SK-N-SH (cell line): ENCODE data around the gene USP48. TPM values are rescaled to one million over a fixed set of nuclear protein-coding genes. Genes with fewer than 3 reads are reported as not detected.

Experiments
- CTCF ChIA-PET: fragments of 300-600, 350-600 bp; formaldehyde crosslinking; extraction: SDS; loops from one replicate; lab custom pipeline; 2021; lab: Yijun Ruan, JAX
- POLR2A ChIA-PET: fragments of 350-600 bp; sonication (Branson Sonifier 250); formaldehyde crosslinking; extraction: SDS; loops from one replicate; lab custom pipeline; 2020; ENCODE audit warnings: antibody characterized with exemption, inconsistent platforms; lab: Yijun Ruan, JAX
- DNase-seq: peaks from one replicate; pipeline ENCODE4 v3.0.0; 2012
- H2AFZ ChIP-seq: fragments of 200-600 bp; sonication (generic); 2 replicates; pipeline ENCODE4 v1.8.1; 2016; ENCODE audit warnings: antibody characterized with exemption, mild to moderate bottlenecking, low read depth
- H3F3A ChIP-seq: fragments of 200-600 bp; sonication (generic); replicated peaks from 2 replicates; pipeline ENCODE3; 2016; ENCODE audit warnings: antibody characterized with exemption, mild to moderate bottlenecking; ENCODE audit not compliant: insufficient read depth
- H3K27ac ChIP-seq, 2 experiments: fragments of 200-500 bp in 1 of 2; fragments of 200-600 bp in 1 of 2; sonication (Bioruptor generic) in 1 of 2; sonication (generic), shearing (Covaris generic) in 1 of 2; 2 replicates each; pipeline versions ENCODE4 v1.5.1 to v1.6.1; 2014 to 2016; ENCODE audit warnings: low read depth in 2 of 2, inconsistent platforms in 1 of 2, low read length in 1 of 2, mild to moderate bottlenecking in 1 of 2, mixed read lengths in 1 of 2
- H3K27me3 ChIP-seq: fragments of 200-600 bp; sonication (generic), shearing (Covaris generic); 2 replicates; pipeline ENCODE4 v1.6.1; 2016; ENCODE audit warnings: mixed run types; ENCODE audit not compliant: insufficient read depth
- H3K36me3 ChIP-seq, 2 experiments: fragments of 200-500 bp in 1 of 2; fragments of 200-600 bp in 1 of 2; sonication (Bioruptor generic) in 1 of 2; sonication (generic) in 1 of 2; replicated peaks in 1 of 2; 2 replicates each; pipeline versions ENCODE3 to v1.5.1; 2014 to 2016; ENCODE audit warnings: low read length in 1 of 2, mild to moderate bottlenecking in 1 of 2; ENCODE audit not compliant: insufficient read depth in 2 of 2, control insufficient read depth in 1 of 2
- H3K4me1 ChIP-seq, 2 experiments: fragments of 200-500 bp in 1 of 2; fragments of 200-600 bp in 1 of 2; sonication (Bioruptor generic) in 1 of 2; sonication (generic), shearing (Covaris generic) in 1 of 2; 2 replicates each; pipeline versions ENCODE4 v1.5.1 to v1.6.1; 2014 to 2016; ENCODE audit warnings: low read depth in 1 of 2, low read length in 1 of 2, mixed run types in 1 of 2; ENCODE audit not compliant: insufficient read depth in 2 of 2, control insufficient read depth in 1 of 2
- H3K4me2 ChIP-seq: fragments of 200-600 bp; sonication (generic), shearing (Covaris generic); 2 replicates; pipeline ENCODE4 v1.6.1; 2017; ENCODE audit warnings: mixed run types
- H3K4me3 ChIP-seq, 2 experiments: fragments of 200-500 bp in 1 of 2; fragments of 200-600 bp in 1 of 2; sonication (Bioruptor generic) in 1 of 2; sonication (generic), shearing (Covaris generic) in 1 of 2; 2 replicates each; pipeline versions ENCODE4 v1.5.1 to v1.8.1; 2014 to 2016; ENCODE audit warnings: low read depth in 2 of 2, inconsistent platforms in 1 of 2, low read length in 1 of 2, mild to moderate bottlenecking in 1 of 2, mixed read lengths in 1 of 2, moderate library complexity in 1 of 2
- H3K79me2 ChIP-seq: fragments of 200-600 bp; sonication (generic); 2 replicates; pipeline ENCODE4 v1.8.1; 2017; ENCODE audit warnings: mild to moderate bottlenecking; ENCODE audit not compliant: insufficient read depth
- H3K9ac ChIP-seq: fragments of 200-600 bp; sonication (generic); 2 replicates; pipeline ENCODE4 v1.6.1; 2017; ENCODE audit warnings: mixed run types
- H3K9me2 ChIP-seq: fragments of 200-600 bp; sonication (generic); 2 replicates; pipeline ENCODE4 v1.6.1; 2017; ENCODE audit warnings: mixed run types
- H3K9me3 ChIP-seq: fragments of 200-600 bp; sonication (generic); 2 replicates; pipeline ENCODE4 v1.6.1; 2017; ENCODE audit warnings: mixed run types, mild to moderate bottlenecking, moderate library complexity
- H4K20me1 ChIP-seq: fragments of 200-600 bp; sonication (generic); 2 replicates; pipeline ENCODE4 v1.6.1; 2017; ENCODE audit warnings: mild to moderate bottlenecking, mixed run types; ENCODE audit not compliant: insufficient read depth
- FOXJ3 ChIP-seq: sonication (generic); formaldehyde crosslinking; IDR thresholded peaks from 2 replicates; pipeline ENCODE4 v1.5.1; 2020; ENCODE audit warnings: mild to moderate bottlenecking, missing genetic modification reagents
- FOXM1 ChIP-seq: IDR thresholded peaks from 2 replicates; pipeline ENCODE4 v1.4.0; 2012; ENCODE audit warnings: low read depth, mild to moderate bottlenecking
- NRF1 ChIP-seq: IDR thresholded peaks from 2 replicates; pipeline ENCODE4 v1.6.1; 2012; ENCODE audit warnings: low read depth, mild to moderate bottlenecking, low read length
- POLR2AphosphoS5 ChIP-seq: IDR thresholded peaks from 2 replicates; pipeline ENCODE4 v1.6.1; 2012; ENCODE audit warnings: low read depth, low read length
- SMC3 ChIP-seq: IDR thresholded peaks from 2 replicates; pipeline ENCODE4 v1.6.1; 2012; ENCODE audit warnings: low read depth, low read length, improper control_type of control experiment
- WGBS: methylation state at CpG from one replicate; pipeline ENCODE4 v1.1.6; 2017; ENCODE audit warnings: low lambda C conversion rate; 5-methylcytosine and 5-hydroxymethylcytosine counted together
- polyA plus RNA-seq, 3 experiments: library from polyadenylated mRNA; depleted of rRNA; stranded (reverse); fragments of >200 nt; gene quantifications; 2 replicates each; pipeline ENCODE4 v1.2.3, GENCODE V29; 2012
- TF ChIP-seq, protein P1 (sequence below): fragments of 150-350 bp; IDR thresholded peaks from 2 replicates; pipeline ENCODE4 v1.6.1; 2017; ENCODE audit warnings: antibody characterized with exemption, low read length, low read depth, borderline replicate concordance
- TF ChIP-seq, protein P2 (sequence below): IDR thresholded peaks from 2 replicates; pipeline ENCODE4 v1.6.1; 2012; ENCODE audit warnings: mild to moderate bottlenecking, low read depth, low read length, moderate library complexity

The USP48 gene
- polyA plus RNA-seq, 1 of the 3 experiments (the other 2 are of a cell fraction) = 13.6 TPM

DNA sequence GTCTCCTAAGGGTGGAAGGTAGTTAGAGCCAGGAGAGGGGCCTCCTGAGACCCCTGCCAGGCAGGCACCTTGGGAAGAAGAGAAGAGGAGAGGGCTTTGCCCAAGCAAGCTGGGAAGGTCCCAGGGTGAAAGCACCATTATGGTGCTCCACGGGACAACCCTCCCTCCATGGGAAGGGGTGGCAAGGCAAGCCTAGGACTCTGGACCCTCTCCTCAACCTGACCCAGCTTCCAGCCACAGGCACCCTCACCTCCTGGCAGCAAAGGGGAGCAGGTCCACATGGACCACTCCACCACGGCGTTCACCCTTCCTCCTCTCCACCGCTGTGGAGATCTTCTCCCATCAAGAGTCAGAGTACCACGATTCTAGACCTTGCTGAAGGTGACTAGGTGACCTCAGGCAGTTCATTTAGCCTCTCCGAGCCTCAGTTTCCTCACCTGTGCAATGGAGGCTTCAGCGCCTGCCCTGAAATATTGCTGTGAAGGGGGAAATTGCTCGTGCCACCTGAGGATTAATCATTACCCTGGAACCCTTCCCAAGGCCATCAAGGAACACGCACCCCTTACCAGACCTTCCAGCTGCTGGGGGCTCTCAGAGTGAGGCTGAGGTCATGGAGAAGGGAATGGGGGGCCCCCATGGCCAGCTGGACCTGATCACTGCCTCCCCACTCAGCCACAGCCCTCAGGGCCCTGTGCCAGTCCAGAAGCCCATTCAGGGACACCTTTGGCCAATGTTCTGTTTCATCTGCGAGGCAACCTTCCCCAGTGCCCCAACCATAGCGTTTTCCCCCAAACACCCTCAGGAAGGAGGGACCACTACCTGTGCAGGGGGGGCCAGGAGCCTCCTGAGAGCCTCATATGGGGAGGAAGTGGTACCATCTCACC lies 115.4 kb downstream of the USP48 start (continued):
- TF ChIP-seq, protein P1, sequence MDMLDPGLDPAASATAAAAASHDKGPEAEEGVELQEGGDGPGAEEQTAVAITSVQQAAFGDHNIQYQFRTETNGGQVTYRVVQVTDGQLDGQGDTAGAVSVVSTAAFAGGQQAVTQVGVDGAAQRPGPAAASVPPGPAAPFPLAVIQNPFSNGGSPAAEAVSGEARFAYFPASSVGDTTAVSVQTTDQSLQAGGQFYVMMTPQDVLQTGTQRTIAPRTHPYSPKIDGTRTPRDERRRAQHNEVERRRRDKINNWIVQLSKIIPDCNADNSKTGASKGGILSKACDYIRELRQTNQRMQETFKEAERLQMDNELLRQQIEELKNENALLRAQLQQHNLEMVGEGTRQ = no peak
- no peak for TF ChIP-seq SMC3
- no peak for TF ChIP-seq POLR2AphosphoS5
- TF ChIP-seq, protein P2, sequence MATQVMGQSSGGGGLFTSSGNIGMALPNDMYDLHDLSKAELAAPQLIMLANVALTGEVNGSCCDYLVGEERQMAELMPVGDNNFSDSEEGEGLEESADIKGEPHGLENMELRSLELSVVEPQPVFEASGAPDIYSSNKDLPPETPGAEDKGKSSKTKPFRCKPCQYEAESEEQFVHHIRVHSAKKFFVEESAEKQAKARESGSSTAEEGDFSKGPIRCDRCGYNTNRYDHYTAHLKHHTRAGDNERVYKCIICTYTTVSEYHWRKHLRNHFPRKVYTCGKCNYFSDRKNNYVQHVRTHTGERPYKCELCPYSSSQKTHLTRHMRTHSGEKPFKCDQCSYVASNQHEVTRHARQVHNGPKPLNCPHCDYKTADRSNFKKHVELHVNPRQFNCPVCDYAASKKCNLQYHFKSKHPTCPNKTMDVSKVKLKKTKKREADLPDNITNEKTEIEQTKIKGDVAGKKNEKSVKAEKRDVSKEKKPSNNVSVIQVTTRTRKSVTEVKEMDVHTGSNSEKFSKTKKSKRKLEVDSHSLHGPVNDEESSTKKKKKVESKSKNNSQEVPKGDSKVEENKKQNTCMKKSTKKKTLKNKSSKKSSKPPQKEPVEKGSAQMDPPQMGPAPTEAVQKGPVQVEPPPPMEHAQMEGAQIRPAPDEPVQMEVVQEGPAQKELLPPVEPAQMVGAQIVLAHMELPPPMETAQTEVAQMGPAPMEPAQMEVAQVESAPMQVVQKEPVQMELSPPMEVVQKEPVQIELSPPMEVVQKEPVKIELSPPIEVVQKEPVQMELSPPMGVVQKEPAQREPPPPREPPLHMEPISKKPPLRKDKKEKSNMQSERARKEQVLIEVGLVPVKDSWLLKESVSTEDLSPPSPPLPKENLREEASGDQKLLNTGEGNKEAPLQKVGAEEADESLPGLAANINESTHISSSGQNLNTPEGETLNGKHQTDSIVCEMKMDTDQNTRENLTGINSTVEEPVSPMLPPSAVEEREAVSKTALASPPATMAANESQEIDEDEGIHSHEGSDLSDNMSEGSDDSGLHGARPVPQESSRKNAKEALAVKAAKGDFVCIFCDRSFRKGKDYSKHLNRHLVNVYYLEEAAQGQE = no peak
- TF ChIP-seq NRF1 = no peak
- TF ChIP-seq, all 33 proteins: peak for 0

DNA sequence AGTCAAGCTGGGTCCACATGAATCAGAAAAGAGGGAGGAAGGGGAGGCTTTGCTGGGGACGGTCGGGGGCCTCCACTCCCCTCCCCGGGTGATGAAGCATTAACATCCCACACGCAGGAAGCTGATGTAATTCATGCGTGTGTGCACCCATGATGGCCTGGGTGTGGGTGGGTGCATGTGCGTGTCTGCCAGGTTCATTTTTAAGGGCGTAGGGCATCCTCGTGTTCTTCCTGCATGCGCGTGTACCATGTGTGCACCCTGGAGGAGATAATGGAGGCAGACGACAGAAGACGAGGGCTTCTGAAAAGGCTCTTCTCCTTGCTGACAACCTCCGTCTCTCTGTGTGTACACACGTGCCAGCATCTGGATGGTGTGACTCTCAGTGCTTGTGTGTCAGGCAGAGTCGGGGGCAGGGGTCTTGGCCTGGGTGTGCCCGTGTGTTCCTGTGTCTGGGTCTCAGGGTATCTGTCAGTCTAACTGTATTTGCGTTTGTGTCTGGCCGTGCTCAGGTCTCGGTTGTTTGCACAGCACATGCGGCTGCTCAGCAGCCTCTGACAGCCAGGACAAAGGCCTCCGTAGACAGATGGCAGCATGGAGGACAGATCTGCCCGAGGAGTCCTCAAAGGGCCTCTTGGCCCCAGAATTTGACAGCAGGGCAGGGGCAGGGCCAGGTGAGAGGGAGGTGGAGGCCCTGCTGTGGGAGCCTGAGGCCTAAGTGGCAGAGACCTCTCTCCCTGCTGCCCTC lies 116.2 kb downstream of the USP48 start:
- Histone ChIP-seq H3K27ac (no peak overlapping the region), H3K9me3 (no peaks in the 10 kb centered on the region), H4K20me1 (peaks cover 7% of the 10 kb centered on the region; the same call in 1 of the 2 replicates), H3K36me3 (no peaks in the 10 kb centered on the region), H3K4me1 (peaks cover 0 to 9% of the 10 kb centered on the region in 2 experiments; a peak in 1 of 4 replicates), H3K27me3 (peaks cover 8% of the 10 kb centered on the region; the same call in 1 of the 2 replicates), H2AFZ (no peak overlapping the region), H3K9ac (no peak overlapping the region), H3K4me2 (no peak overlapping the region), H3K79me2 (no peaks in the 10 kb centered on the region), H3K4me3 (no peak overlapping the region), H3F3A (no peaks in the 10 kb centered on the region), H3K9me2 (no peaks in the 10 kb centered on the region)
- WGBS = 80% methylated on average over 20 of the region's 22 CpGs
- POLR2A ChIA-PET = no interaction called here
- CTCF ChIA-PET = interaction anchor here (1.8 kb wide), 1 partner anchor 8 kb away, joined by 6 read pairs; no protein-coding TSS in a partner anchor
- TF ChIP-seq FOXM1 (no peak), FOXJ3 (no peak)
- no peak for DNase-seq
